GM15510 (cell line): Measurements from ENCODE around the gene GNL3L.

ENCODE experiments used
- POLR2A ChIP-seq: IDR thresholded peaks from 3 replicates; pipeline ENCODE4 v1.6.1; 2011; ENCODE audit warnings: borderline replicate concordance; ENCODE audit not compliant: insufficient read length; ENCODE audit errors: extremely low read depth

The GNL3L gene

GRCh38 chrX:54529552-54530356, at the start of gene GNL3L:
GNL3L (plus strand) TSS chrX:54530219; CDS start chrX:54532567, 2,348 bp downstream.
- peak; percentile 47 for TF ChIP-seq POLR2A

- TF ChIP-seq POLR2A: no peak
Measured at GRCh38 chrX:54482839-54483593, 47.0 kb upstream of the GNL3L start.

- no peak for TF ChIP-seq POLR2A
Measured at GRCh38 chrX:54483946-54484345, 46.1 kb upstream of the GNL3L start.

- TF ChIP-seq POLR2A: no peak
Measured at GRCh38 chrX:54484666-54485065, 45.4 kb upstream of the GNL3L start.

- TF ChIP-seq POLR2A: no peak
Measured at GRCh38 chrX:54492340-54492739, 37.7 kb upstream of the GNL3L start.

- no peak for TF ChIP-seq POLR2A
Measured at GRCh38 chrX:54494166-54494988, 35.6 kb upstream of the GNL3L start.

- TF ChIP-seq POLR2A: no peak
Measured at GRCh38 chrX:54494989-54495813, 34.8 kb upstream of the GNL3L start.

- no peak for TF ChIP-seq POLR2A
Measured at GRCh38 chrX:54495814-54496516, 34.1 kb upstream of the GNL3L start, which contains the start of gene FGD1. FGD1 (minus strand) TSS chrX:54496234; CDS start chrX:54495432, 802 bp downstream.

GRCh38 chrX:54496517-54496852, 33.5 kb upstream of the GNL3L start:
- no peak for TF ChIP-seq POLR2A

GRCh38 chrX:54496936-54497335, 33.1 kb upstream of the GNL3L start:
- TF ChIP-seq POLR2A: no peak

GRCh38 chrX:54509400-54509799, 20.6 kb upstream of the GNL3L start:
- no peak for TF ChIP-seq POLR2A

- no peak for TF ChIP-seq POLR2A
Measured at GRCh38 chrX:54529151-54529550, 868 bp upstream of the GNL3L start.

- no peak for TF ChIP-seq POLR2A
Measured at GRCh38 chrX:54530357-54530900, 410 bp downstream of the GNL3L start.
